ENCODE measurements around the gene DBN1. TPM values are rescaled to one million over a fixed set of nuclear protein-coding genes. Genes with fewer than 3 reads are reported as not detected.

DBN1 gene
- total and polyA plus RNA-seq, 2 of the 8 experiments (the other 6 are each of a cell fraction or from before 2014, with no cell fraction given) = 168 to 333 TPM

DNA sequence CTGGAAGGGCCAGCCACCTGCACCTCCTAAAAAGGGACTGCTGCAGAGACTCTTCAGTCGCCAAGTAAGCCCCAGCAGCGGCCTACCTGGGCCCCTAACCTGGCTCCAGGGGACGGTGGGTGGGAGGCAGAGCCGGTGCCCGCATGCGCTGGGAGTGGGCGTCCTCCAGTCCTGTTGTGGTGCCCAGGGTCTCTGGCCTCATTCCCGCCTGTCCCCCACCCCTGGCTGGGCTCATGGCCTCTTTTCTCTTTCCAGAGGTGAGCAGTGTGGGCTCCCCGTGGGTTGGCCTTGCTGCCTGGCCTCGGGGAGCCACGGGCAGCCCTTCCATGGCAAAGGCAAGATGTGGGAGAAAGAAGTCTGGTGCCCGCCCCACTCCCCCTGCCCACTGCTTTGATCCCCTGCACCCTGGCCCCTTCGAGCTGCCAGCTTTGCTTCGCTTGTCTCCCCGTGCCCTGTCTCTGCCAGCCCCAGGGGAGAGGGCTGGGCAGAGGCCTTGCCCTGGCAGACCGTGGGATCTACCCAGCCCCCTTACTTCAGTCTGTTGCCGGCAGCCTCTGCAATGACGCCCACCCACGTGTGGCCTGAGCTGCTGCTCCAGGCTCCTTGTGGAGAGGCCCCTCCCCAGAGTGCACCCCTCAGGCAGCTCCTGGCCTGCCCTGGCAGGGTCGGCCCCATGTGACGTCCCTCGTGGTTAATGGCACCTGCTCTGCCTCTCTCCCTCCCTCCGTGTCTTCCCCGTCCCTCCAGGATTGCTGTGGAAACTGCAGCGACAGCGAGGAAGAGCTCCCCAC is 32.2 kb downstream of the DBN1 start:
- Histone ChIP-seq H3K79me1 (ENCODE audit: low read depth, low read length) (no peaks in the 10 kb centered on the region; the same call in 1 of the 2 replicates), H2AFZ (ENCODE audit: low read length) (no peak overlapping the region), H3K36me3 (ENCODE audit: control insufficient read depth in 2 of 4, insufficient read depth in 4 of 4, low read length in 3 of 4) (peaks cover 2 to 12% (median 5%) of the 10 kb centered on the region in 4 experiments; a peak in 3 of 8 replicates), H3K18ac (ENCODE audit: extremely low read depth, low read length) (no peak overlapping the region; the same call in 1 of the 2 replicates), H3K4me1 (replicated peaks in 1 of 4; ENCODE audit: control insufficient read depth in 3 of 4, insufficient read depth in 4 of 4, low read length in 3 of 4) (peaks cover 0 to 18% (median 9%) of the 10 kb centered on the region in 4 experiments; a peak in 6 of 7 replicates), H2BK5ac (ENCODE audit: low read depth, low read length) (no peak overlapping the region), H2AK5ac (ENCODE audit: low read depth, low read length) (no peak overlapping the region), H3K4me3 (ENCODE audit: extremely low read depth in 1 of 4, insufficient read depth in 2 of 4, low read depth in 3 of 4, low read length in 4 of 4) (no peak overlapping the region), H3K4me2 (ENCODE audit: insufficient read depth in 1 of 2, low read depth in 2 of 2, low read length in 2 of 2) (no peak overlapping the region), H4K5ac (ENCODE audit: insufficient read length, low read depth, low read length) (no peak overlapping the region), H3K4ac (replicated peaks; ENCODE audit: insufficient read length, low read depth, low read length) (no peak overlapping the region), H3K9me3 (ENCODE audit: insufficient read depth in 2 of 2, low read depth in 1 of 2, low read length in 1 of 2) (no peaks in the 10 kb centered on the region), H4K91ac (replicated peaks; ENCODE audit: insufficient read length, low read length) (no peak overlapping the region), H3K79me2 (ENCODE audit: control insufficient read depth in 1 of 2, insufficient read depth in 2 of 2, low read length in 2 of 2) (no peaks in the 10 kb centered on the region), H2BK15ac (ENCODE audit: low read length) (no peak overlapping the region), H3K56ac (replicated peaks; ENCODE audit: insufficient read length, low read depth, low read length) (no peak overlapping the region), H3K14ac (ENCODE audit: insufficient read length) (no peak overlapping the region), H2BK12ac (ENCODE audit: low read depth, low read length) (no peak overlapping the region), H2BK20ac (ENCODE audit: low read length) (no peak overlapping the region), H3K23ac (ENCODE audit: insufficient read length) (no peak overlapping the region), H3K27me3 (replicated peaks in 1 of 4; ENCODE audit: control insufficient read depth in 3 of 4, extremely low read depth in 1 of 4, insufficient read depth in 3 of 4, low read length in 3 of 4) (peaks cover 0 to 11% (median 1%) of the 10 kb centered on the region in 4 experiments; a peak in 5 of 7 replicates), H4K8ac (ENCODE audit: extremely low read depth, insufficient read depth, low read length) (no peak overlapping the region), H3K9ac (replicated peaks in 1 of 4; ENCODE audit: extremely low read depth in 1 of 4, low read depth in 3 of 4, low read length in 3 of 4) (no peak overlapping the region), H3K23me2 (ENCODE audit: low read depth, low read length) (peaks cover 2% of the 10 kb centered on the region), H4K20me1 (replicated peaks in 1 of 2; ENCODE audit: control insufficient read depth in 1 of 2, insufficient read depth in 2 of 2, low read length in 2 of 2) (peaks cover 0 to 10% of the 10 kb centered on the region in 2 experiments), H2BK120ac (replicated peaks; ENCODE audit: low read depth, low read length) (no peak overlapping the region), H3K27ac (ENCODE audit: low read depth, low read length) (no peak overlapping the region)
- ChIA-PET POLR2A (ENCODE audit: partially characterized antibody) (interaction anchor here (5.1 to 67.5 kb wide), 5 partner anchors 18 to 56 kb away, joined by 21 to 3349 read pairs (median 143); partner anchors contain the start of genes DBN1, DOK3, GRK6 and PDLIM7), CTCF (ENCODE audit: partially characterized antibody) (interaction anchor here (0.6 to 23.6 kb wide), 13 partner anchors 8 to 473 kb away, joined by 3 to 430 read pairs (median 5); partner anchors contain the start of genes F12, GRK6, PFN3 and SLC34A1)
- FAIRE-seq (no peak), DNase-seq (ENCODE audit: low read depth in 1 of 2, low spot score in 2 of 2) (no peak)
- no peak for TF ChIP-seq POLR2A (IDR thresholded peaks at IDR 0.05; ENCODE audit: control extremely low read depth in 1 of 2, low read depth in 2 of 2, low read length in 2 of 2)
- TF ChIP-seq CBX5 (IDR thresholded peaks at IDR 0.05; ENCODE audit: low read depth, low read length) = no peak
- no peak for TF ChIP-seq GTF2F1 (IDR thresholded peaks at IDR 0.05; ENCODE audit: borderline replicate concordance, low read depth, low read length)
- 91% methylated on average over 17 of the region's 26 CpGs; no CpG with 5 or more reads in 1 of the 2 experiments for WGBS, 2 experiments (ENCODE audit: extremely low coverage in 1 of 2, insufficient coverage in 1 of 2, insufficient read length in 1 of 2, insufficient replicate concordance in 2 of 2, low coverage in 1 of 2, low lambda C conversion rate in 2 of 2, missing lambda C conversion rate in 1 of 2)
